Smooth muscle cell of the umbilical artery (primary cell): ENCODE results near the gene SYCE1L. TPM values are rescaled to one million over a fixed set of nuclear protein-coding genes. Genes with fewer than 3 reads are reported as not detected.

Experiments used
- total RNA-seq: library from RNA; depleted of rRNA; stranded (reverse); fragments of >200 nt; gene quantifications from 2 replicates; pipeline ENCODE4 v1.2.3, GENCODE V29; 2014

SYCE1L gene, protein sequence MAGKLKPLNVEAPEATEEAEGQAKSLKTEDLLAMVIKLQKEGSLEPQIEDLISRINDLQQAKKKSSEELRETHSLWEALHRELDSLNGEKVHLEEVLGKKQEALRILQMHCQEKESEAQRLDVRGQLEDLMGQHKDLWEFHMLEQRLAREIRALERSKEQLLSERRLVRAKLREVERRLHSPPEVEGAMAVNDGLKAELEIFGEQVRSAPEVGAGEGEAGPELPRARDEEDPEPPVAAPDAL
- total RNA-seq = not detected in 2 replicates

DNA sequence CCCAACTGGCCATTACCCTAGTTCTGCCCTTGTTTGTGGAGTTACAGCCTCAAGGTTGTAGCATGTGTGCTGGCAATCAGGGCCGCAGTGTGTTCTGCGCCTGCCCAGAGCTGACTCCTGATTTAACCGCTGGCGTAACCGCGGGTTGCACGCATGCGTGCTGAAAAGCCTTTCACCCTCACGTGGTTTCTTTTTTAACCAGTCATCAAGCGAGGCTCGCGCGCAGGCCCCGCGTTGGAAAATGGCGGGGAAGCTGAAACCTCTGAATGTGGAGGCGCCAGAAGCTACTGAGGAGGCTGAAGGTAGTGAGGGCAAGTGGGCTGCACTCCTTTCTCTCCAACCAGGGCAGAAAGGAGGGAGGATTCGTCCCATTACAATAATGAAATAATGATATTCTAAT is at the start of gene SYCE1L:
Gene SYCE1L, plus strand, starts transcription at position 198 of the 400 bp plus-strand sequence. Its CDS starts 44 bp downstream, at position 242.

DNA sequence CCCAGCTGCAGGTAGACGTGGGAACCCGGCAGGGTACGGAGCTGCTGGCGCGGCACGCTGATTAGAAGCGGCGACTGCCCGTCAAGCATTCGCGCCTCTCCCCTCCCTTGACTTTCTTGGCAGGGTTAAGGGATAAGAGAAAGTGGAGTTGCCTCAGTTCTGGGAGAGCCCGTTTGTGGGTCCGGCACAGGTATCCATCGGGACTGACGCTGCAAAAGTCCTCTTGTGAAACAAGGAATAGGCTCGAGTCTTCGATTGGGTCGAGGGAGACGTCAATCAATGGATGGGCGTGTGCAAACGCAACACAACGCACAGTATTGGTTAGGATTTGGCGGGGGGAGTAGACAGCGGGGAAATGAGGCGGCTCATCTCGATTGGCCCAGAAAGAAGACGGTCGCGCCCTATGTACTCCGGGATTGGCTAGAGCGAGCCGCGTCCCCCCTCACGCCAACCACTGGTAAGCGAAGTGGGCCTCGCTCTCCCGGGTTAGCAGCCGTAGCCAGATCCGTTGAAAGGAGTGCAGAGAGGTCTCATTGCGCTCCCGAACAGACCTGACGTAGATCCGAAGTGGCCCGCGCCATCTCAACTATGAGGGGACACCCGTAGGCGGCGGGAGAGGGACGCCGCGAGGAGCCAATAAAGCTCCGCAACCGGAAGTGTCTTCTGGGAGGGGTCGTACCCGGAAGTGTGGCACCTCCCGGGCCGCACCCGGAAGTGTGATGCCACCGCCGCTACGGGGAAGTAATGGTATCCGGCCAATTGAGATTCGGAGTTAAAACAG is 8.5 kb upstream of the SYCE1L start, which contains the start of gene MON1B:
Gene MON1B, plus strand, starts transcription at position 713 of the 781 bp plus-strand sequence. CDS start 296 bp downstream, outside the sequence.

Other genes starting within 250 kb of the SYCE1L start
- gene MON1B, start 8.2 kb upstream of the SYCE1L start, total RNA-seq = 5.3 and 9.3 TPM in 2 replicates
- under 0.01 TPM in 1 of 2 replicates, not detected in the other for gene ADAMTS18, start 235.6 kb downstream of the SYCE1L start, total RNA-seq